LNCAP (cell line): ENCODE measurements around the gene TIGIT.

Experiments used
- TF ChIP-seq, protein P1 (sequence below): fragments of 450-650 bp; IDR thresholded peaks from 2 replicates; pipeline ENCODE4 v1.5.1; 2017; ENCODE audit warnings: mild to moderate bottlenecking

Gene TIGIT

DNA sequence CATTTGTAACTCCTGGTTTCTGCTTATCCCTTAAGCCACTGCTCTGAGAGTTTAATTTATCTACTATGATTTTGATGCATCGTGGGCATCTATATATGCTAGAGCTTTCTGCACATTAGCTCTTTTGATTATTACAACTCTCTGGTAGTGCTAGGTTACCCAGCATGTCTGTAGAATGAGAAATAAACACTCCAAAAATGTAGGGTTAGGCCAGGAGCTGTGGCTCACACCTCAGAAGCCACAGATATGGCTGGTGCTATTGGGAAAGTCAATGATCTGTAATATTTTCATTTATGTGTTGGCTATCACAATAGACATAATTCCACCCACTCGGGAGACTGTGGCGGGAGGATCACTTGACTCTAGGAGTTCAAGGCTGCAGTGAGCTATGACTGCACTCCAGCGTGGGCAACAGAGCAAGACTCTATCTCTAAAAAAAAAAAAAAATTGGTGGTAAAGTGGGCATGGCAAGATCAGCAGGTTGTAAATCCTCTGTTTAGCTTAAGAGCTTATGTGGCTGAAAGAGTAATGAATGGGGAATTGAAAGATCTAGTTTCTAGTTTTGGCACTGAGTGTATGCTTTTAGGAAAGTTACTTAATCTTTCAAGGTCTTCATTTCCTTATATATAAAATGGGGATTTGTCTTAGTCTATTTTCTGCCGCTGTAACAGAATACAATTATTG is 6.3 kb downstream of the TIGIT start:
- TF ChIP-seq, protein P1, sequence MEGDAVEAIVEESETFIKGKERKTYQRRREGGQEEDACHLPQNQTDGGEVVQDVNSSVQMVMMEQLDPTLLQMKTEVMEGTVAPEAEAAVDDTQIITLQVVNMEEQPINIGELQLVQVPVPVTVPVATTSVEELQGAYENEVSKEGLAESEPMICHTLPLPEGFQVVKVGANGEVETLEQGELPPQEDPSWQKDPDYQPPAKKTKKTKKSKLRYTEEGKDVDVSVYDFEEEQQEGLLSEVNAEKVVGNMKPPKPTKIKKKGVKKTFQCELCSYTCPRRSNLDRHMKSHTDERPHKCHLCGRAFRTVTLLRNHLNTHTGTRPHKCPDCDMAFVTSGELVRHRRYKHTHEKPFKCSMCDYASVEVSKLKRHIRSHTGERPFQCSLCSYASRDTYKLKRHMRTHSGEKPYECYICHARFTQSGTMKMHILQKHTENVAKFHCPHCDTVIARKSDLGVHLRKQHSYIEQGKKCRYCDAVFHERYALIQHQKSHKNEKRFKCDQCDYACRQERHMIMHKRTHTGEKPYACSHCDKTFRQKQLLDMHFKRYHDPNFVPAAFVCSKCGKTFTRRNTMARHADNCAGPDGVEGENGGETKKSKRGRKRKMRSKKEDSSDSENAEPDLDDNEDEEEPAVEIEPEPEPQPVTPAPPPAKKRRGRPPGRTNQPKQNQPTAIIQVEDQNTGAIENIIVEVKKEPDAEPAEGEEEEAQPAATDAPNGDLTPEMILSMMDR: no peak

DNA sequence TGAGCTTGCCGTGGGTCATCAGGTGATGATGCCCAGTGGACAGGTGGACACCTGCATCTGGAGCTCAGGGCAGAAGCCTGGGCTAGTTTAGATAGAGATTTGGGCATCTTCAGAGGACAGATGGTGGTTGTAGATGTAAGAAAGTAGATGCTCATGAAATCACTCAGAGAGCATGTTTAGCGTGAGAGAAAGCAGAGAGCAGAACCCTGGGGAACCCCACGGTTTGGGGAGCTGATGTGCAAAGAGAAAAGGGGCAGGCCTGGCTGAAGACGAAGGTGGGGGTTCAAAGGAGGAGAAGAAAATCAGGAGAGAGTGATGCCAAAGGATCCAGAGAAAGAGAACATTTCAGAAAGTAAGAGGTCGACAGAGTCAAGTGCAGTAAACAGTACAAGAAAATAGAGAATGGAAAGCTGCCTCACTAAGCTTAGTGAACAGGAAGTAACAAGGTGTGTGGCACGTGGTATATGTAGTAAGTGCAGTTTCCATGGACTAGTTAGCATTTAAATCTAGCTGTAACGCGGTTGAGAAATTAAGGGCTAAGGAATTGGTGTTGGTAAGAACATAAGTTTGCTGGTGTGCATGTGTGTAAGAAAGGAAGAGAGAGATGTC is 13.5 kb downstream of the TIGIT start:
- TF ChIP-seq, protein P1: no peak

DNA sequence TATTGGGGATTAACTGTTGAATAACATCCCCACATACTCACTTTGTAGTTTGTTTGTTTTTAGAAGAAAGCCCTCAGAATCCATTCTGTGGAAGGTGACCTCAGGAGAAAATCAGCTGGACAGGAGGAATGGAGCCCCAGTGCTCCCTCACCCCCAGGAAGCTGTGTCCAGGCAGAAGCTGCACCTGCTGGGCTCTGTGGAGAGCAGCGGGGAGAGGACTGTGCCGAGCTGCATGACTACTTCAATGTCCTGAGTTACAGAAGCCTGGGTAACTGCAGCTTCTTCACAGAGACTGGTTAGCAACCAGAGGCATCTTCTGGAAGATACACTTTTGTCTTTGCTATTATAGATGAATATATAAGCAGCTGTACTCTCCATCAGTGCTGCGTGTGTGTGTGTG is 14.0 kb downstream of the TIGIT start:
- TF ChIP-seq, protein P1: no peak

DNA sequence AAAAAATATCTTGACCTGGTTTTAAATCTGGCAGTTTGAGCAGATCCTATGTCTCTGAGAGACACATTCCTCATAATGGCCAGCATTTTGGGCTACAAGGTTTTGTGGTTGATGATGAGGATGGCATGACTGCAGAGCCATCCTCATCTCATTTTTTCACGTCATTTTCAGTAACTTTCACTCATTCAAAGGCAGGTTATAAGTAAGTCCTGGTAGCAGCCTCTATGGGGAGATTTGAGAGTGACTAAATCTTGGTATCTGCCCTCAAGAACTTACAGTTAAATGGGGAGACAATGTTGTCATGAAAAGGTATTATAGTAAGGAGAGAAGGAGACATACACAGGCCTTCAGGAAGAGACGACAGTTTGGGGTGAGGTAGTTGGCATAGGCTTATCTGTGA is 14.5 kb downstream of the TIGIT start:
- TF ChIP-seq, protein P1: no peak

DNA sequence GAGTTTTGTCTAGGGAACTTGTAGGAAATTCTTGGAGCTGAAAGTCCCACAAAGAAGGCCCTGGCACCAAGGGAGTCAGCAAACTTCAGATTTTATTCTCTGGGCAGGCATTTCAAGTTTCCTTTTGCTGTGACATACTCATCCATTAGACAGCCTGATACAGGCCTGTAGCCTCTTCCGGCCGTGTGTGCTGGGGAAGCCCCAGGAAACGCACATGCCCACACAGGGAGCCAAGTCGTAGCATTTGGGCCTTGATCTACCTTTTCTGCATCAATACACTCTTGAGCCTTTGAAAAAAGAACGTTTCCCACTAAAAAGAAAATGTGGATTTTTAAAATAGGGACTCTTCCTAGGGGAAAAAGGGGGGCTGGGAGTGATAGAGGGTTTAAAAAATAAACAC is 15.0 kb downstream of the TIGIT start:
- TF ChIP-seq, protein P1: no peak

DNA sequence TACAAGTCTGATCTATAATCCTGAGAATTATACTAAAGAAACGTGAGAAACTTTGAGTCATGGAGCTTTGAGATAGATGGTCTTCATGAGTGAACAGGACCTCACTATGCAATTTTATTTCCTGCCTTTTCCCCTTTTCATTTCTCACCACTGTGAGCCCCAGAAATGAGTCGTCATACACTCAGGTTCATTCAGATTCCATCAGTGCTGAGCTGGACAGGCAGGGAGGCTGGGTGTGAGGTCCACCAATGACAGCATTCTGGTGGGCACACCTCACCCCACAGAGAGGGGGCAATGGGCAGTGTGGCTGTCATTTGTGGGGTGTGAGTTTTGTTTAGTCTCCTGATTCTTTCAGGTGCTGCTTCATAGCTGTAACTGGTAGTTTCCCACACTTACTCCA is 16.9 kb downstream of the TIGIT start:
- TF ChIP-seq, protein P1: no peak

DNA sequence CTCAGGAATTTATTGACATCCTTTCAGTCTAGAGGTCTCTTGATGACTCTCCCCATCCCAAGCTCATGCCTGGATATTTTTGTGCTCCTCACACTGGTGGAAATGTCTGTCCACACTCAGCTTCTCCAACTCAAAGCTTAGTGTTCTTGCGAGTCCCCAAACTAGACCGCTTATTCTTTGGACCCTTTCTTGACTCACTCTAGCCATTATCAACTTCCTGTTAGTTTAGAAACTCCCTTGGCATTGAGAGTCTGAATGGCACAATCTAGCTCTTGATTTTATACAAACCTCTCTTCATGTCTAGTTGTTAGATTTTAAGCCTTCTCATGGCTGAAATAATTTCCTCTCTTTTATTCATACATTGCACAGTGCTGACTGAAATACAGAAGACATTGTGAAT is 19.6 kb downstream of the TIGIT start:
- TF ChIP-seq, protein P1: no peak

DNA sequence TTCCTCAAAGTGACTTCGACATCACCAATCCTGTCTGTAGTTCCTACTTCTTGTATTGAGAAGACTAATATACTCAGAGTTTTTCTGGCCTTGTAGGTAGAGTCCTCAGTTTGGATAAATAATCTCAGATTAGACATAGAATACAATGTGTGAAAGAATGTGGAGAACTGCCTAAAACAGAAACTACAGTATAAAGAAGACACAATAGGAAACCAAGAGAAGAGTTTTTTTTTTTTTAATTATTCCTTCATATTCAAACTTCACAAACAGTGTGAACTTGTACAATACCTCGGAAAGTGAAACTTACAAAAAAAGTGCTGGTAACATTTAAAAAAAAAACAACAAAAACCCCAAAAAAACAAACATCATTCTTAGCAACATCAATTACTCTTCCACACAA is 20.5 kb downstream of the TIGIT start:
- TF ChIP-seq, protein P1: no peak
